Loucy (cell line): ENCODE data around the gene GAB1.

Experiments
- CTCF ChIP-seq: fragments of 200-600 bp; sonication (generic); conservative IDR thresholded peaks from 2 replicates; pipeline ENCODE4 v1.5.1; 2014; ENCODE audit warnings: mild to moderate bottlenecking, antibody characterized with exemption, low read length
- EZH2phosphoT487 ChIP-seq: fragments of 200-600 bp; IDR thresholded peaks from 2 replicates; pipeline ENCODE4 v1.6.1; 2018; ENCODE audit warnings: antibody characterized with exemption, mild to moderate bottlenecking, moderate library complexity, borderline replicate concordance

GRCh38 chr4:143359644-143360193 lies 23.0 kb downstream of the GAB1 start:
- TF ChIP-seq CTCF: no peak
- TF ChIP-seq EZH2phosphoT487: no peak
